ENCODE measurements around the gene FGFR2.

FGFR2 gene

GRCh38 chr10:121553511-121554264, 44.6 kb downstream of the FGFR2 start:
- no peak for DNase-seq (ENCODE audit: low read depth)

- DNase-seq (ENCODE audit: low read depth), result no peak
Measured at GRCh38 chr10:121552746-121553145, 45.5 kb downstream of the FGFR2 start.

- DNase-seq (ENCODE audit: low read depth), result no peak
Measured at GRCh38 chr10:121551210-121551885, 46.9 kb downstream of the FGFR2 start.

- DNase-seq (ENCODE audit: low read depth), result no peak
Measured at GRCh38 chr10:121544301-121544869, 53.9 kb downstream of the FGFR2 start.

- DNase-seq (ENCODE audit: low read depth), result no peak
Measured at GRCh38 chr10:121543545-121543944, 54.7 kb downstream of the FGFR2 start.

- no peak for DNase-seq (ENCODE audit: low read depth)
Measured at GRCh38 chr10:121541450-121542120, 56.7 kb downstream of the FGFR2 start.

GRCh38 chr10:121540732-121541395, 57.4 kb downstream of the FGFR2 start:
- DNase-seq (ENCODE audit: low read depth), result no peak

- DNase-seq (ENCODE audit: low read depth), result no peak
Measured at GRCh38 chr10:121539786-121540185, 58.5 kb downstream of the FGFR2 start.

GRCh38 chr10:121536310-121536913, 61.8 kb downstream of the FGFR2 start:
- no peak for DNase-seq (ENCODE audit: low read depth)

- no peak for DNase-seq (ENCODE audit: low read depth)
Measured at GRCh38 chr10:121535381-121535780, 62.9 kb downstream of the FGFR2 start.

- DNase-seq (ENCODE audit: low read depth), result no peak
Measured at GRCh38 chr10:121532292-121532864, 65.9 kb downstream of the FGFR2 start.

GRCh38 chr10:121531830-121532178, 66.4 kb downstream of the FGFR2 start:
- DNase-seq (ENCODE audit: low read depth), result no peak

GRCh38 chr10:121531076-121531829, 67.0 kb downstream of the FGFR2 start:
- no peak for DNase-seq (ENCODE audit: low read depth)

- no peak for DNase-seq (ENCODE audit: low read depth)
Measured at GRCh38 chr10:121530481-121531075, 67.7 kb downstream of the FGFR2 start.

- DNase-seq (ENCODE audit: low read depth), result no peak
Measured at GRCh38 chr10:121527690-121528089, 70.6 kb downstream of the FGFR2 start.

- DNase-seq (ENCODE audit: low read depth), result no peak
Measured at GRCh38 chr10:121526801-121527221, 71.4 kb downstream of the FGFR2 start.

GRCh38 chr10:121526135-121526790, 72.0 kb downstream of the FGFR2 start:
- no peak for DNase-seq (ENCODE audit: low read depth)

GRCh38 chr10:121525251-121526134, 72.8 kb downstream of the FGFR2 start:
- DNase-seq (ENCODE audit: low read depth), result no peak

All from activated T-cell treated with anti-CD3 and anti-CD28 coated beads for 24 hours (primary cell).